ACC112 (cell line): ENCODE data around the gene MAP6.

Source experiments
- H2AFZ ChIP-seq: fragments of 200-600 bp; sonication (generic); one replicate; pipeline ENCODE4 v1.6.0; 2017; ENCODE audit warnings: antibody characterized with exemption, low read length; ENCODE audit not compliant: unreplicated experiment
- H3K27ac ChIP-seq: fragments of 200-600 bp; sonication (generic); 2 replicates; pipeline ENCODE4 v1.5.1; 2014; ENCODE audit warnings: low read depth, mild to moderate bottlenecking, antibody characterized with exemption, low read length, moderate library complexity
- H3K27me3 ChIP-seq: fragments of 200-600 bp; sonication (generic); 2 replicates; pipeline ENCODE4 v1.6.1; 2014; ENCODE audit warnings: mild to moderate bottlenecking, antibody characterized with exemption, low read length, moderate library complexity, mixed read lengths; ENCODE audit not compliant: insufficient read depth
- H3K36me3 ChIP-seq: fragments of 200-600 bp; sonication (generic); 2 replicates; pipeline ENCODE4 v1.6.1; 2016; ENCODE audit warnings: mild to moderate bottlenecking, antibody characterized with exemption, low read length, moderate library complexity, mixed read lengths; ENCODE audit not compliant: insufficient read depth
- H3K4me1 ChIP-seq: fragments of 200-600 bp; sonication (generic); one replicate; pipeline ENCODE4 v1.6.1; 2016; ENCODE audit warnings: low read length, mixed read lengths; ENCODE audit not compliant: insufficient read depth, unreplicated experiment, control insufficient read depth
- H3K4me3 ChIP-seq: fragments of 200-600 bp; sonication (generic); 2 replicates; pipeline ENCODE4 v1.5.1; 2014; ENCODE audit warnings: mild to moderate bottlenecking, low read depth, low read length
- H3K79me2 ChIP-seq: fragments of 200-600 bp; sonication (generic); one replicate; pipeline ENCODE4 v1.6.0; 2016; ENCODE audit warnings: low read length; ENCODE audit not compliant: control insufficient read depth, unreplicated experiment, insufficient read depth

Gene MAP6

DNA sequence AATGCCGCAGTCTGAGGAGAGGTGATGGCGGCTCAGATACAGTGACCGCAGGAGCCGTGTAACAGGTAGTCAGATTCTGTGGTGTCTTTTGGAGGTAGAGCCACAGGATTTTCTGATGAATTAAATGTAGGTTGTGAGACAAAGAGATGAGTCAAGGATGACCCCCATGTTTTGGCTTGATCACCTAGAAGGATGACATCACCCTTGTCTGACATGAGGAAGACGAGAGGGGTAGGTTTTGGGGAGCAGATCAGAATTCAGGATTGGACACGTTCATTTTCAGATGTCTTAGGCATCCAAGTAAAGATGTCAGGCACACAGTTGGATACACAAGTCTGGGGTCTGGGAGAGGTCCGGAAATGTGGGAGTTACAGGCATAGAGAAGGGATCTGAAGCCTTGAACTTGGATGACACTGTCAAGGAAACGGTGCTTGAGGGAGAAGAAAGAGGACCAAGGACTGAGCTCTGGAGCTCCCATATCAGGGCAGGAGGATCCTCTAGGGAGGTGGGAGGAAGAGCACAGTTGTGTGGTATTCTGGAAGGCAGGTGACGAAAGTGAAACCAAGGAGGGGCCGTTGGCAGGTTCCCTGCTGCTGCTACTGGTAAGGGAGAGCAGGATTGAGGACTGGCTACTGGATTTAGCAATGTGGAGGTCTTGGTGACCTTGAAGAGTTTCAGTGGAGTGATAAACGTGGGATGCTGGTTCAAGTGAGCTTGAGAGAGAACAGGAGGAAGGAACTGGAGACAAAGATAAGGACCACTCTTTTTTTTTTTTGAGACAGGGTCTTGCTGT is 130.5 kb downstream of the MAP6 start:
- H3K27me3 ChIP-seq: no peaks in the 10 kb centered on the region
- no peak overlapping the region for H3K27ac ChIP-seq
- H3K36me3 ChIP-seq: no peaks in the 10 kb centered on the region
- no peak overlapping the region for H3K4me3 ChIP-seq
- H3K4me1 ChIP-seq: peaks cover 7% of the 10 kb centered on the region
- H3K79me2 ChIP-seq: no peaks in the 10 kb centered on the region
- H2AFZ ChIP-seq: no peak overlapping the region

DNA sequence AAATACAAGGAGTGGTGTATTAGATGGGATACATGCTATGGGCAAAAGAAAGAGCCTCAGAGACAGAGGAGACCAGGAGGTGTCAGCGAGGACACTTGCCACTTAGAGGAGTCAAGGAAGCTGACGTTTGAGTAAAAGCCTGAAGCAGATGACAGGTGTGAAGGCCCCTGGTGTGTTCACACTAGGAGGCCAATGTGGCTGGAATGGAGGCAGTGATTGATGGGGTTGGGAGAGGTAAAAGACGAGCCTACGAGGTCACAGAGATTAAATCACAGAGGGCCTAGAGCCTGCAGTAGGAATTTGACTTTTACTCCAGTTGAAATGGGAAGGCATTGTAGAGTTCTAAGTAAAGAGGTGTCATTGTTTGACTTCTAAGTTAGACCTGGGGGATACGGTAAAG is 131.1 kb downstream of the MAP6 start:
- Histone ChIP-seq H3K36me3 (no peaks in the 10 kb centered on the region), H3K27ac (no peak overlapping the region), H2AFZ (no peak overlapping the region), H3K79me2 (no peaks in the 10 kb centered on the region), H3K27me3 (no peaks in the 10 kb centered on the region), H3K4me1 (peaks cover 7% of the 10 kb centered on the region), H3K4me3 (no peak overlapping the region)
